Heart right ventricle (tissue), 16 donors: Measurements from ENCODE around the gene LINGO1. TPM values are rescaled to one million over a fixed set of nuclear protein-coding genes. Genes with fewer than 3 reads are reported as not detected.

ENCODE experiments used
- ATAC-seq, 8 donors: fragments of 200-7000 bp; cut with Tn5 transposase; one replicate each; pipeline ENCODE4 v1.9.1; 2020; ENCODE audit warnings: mild to moderate bottlenecking in 8 of 8, moderate library complexity in 8 of 8, moderate number of reproducible peaks in 1 of 8
- DNase-seq, 2 donors: peaks; one replicate each; pipeline ENCODE4 v3.0.0-alpha.2; 2020
- H3K27ac ChIP-seq, 10 donors: fragments of 200-600 bp; sonication (generic) in 2 of 10; one replicate each; pipeline versions ENCODE4 v1.5.0 to v1.8.0; 2020 to 2022; ENCODE audit warnings: mild to moderate bottlenecking in 3 of 10
- H3K27me3 ChIP-seq, 7 donors: fragments of 200-600 bp; one replicate each; pipeline ENCODE4 v1.8.0; 2021 to 2022; ENCODE audit warnings: mild to moderate bottlenecking in 2 of 7
- H3K36me3 ChIP-seq, 9 donors: fragments of 200-600 bp; sonication (generic) in 1 of 9; one replicate each; pipeline versions ENCODE4 v1.5.0 to v1.8.0; 2020 to 2022; ENCODE audit warnings: mild to moderate bottlenecking in 2 of 9
- H3K4me1 ChIP-seq, 9 donors: fragments of 200-600 bp; sonication (generic) in 1 of 9; one replicate each; pipeline versions ENCODE4 v1.5.0 to v1.8.0; 2020 to 2022; ENCODE audit warnings: mild to moderate bottlenecking in 4 of 9
- H3K4me3 ChIP-seq, 10 donors: fragments of 200-600 bp; sonication (generic) in 2 of 10; one replicate each; pipeline versions ENCODE4 v1.5.0 to v1.8.0; 2020 to 2022; ENCODE audit warnings: mild to moderate bottlenecking in 7 of 10, moderate library complexity in 2 of 10
- H3K9me3 ChIP-seq, 11 donors: fragments of 200-600 bp in 10 of 11; sonication (generic) in 2 of 11; one replicate each; pipeline versions ENCODE4 v1.5.0 to v1.8.0; 2013 to 2022; ENCODE audit warnings: mild to moderate bottlenecking in 2 of 11, control low read depth in 1 of 11, moderate library complexity in 1 of 11
- WGBS, 2 donors: extraction: QIAGEN DNeasy Blood & Tissue Kit; methylation state at CpG; one replicate each; pipeline ENCODE4 v1.1.7; 2013; ENCODE audit warnings: inconsistent platforms in 1 of 2; 5-methylcytosine and 5-hydroxymethylcytosine counted together
- intact Hi-C, 10 donors: fragments of 100-400 bp; cut with DNase I; formaldehyde crosslinking; loops; one replicate each; pipeline versions ENCODE4 v1.11.1 to v1.14.2; 2022
- polyA plus RNA-seq, 2 donors: library from polyadenylated mRNA; stranded (reverse); fragments of 200-250 nt; gene quantifications; one replicate each; pipeline ENCODE4 v1.2.3, GENCODE V29; 2013
- total RNA-seq, 10 donors: library from RNA; stranded (reverse); fragmentation: NEBNext Ultra II Directional in 3 of 10; extraction: Animal tissue kit (Norgen Biotek cat#: 25700) in 3 of 10; gene quantifications; one replicate each; pipeline versions ENCODE4 v1.2.1 to v1.2.4, GENCODE V29; 2021 to 2023
- TF ChIP-seq, protein P1 (sequence below), 9 donors: fragments of 200-600 bp; sonication (generic) in 2 of 9; IDR thresholded peaks; one replicate each; pipeline versions ENCODE4 v1.5.0 to v1.8.0; 2021 to 2022; ENCODE audit warnings: antibody characterized with exemption in 9 of 9, mild to moderate bottlenecking in 5 of 9, moderate library complexity in 1 of 9
- donor health status: Arrhythmogenic right ventricular cardiomyopathy.
- donor health status: ischemic (EF 13 %, LVEDD 7.1; RV severe dilation, severe dysfunction).
- donor health status: healthy with polysubstance abuse.
- donor health status: DM: no; HTN: yes; CAD: no.
- donor health status: DM: no; HTN: no; CAD: no.
- donor health status: ischemic (EF 25% LVEDD 6.9; RV normal size, moderate dysfunction).
- donor health status: ischemic (EF 25% LVEDD 5.7; RV mildly dilated, moderate dysfunction).
- donor health status: healthy.
- donor health status: DM: yes; HTN: yes; CAD: no.
- donor health status: Ischemic cardiomyopathy.
- donor health status: ischemic (EF 35%, LVEDD 5.7; RV mildly dilated, moderate dysfunction).
- donor health status: nonischemic (EF 11% LVEDD 7.7; RV severe dilation, severe dysfunction).
- donor health status: DM: yes; HTN: yes; CAD: no.
- donor health status: PGD.
- donor health status: ischemic (EF 29% LVEDD 5.4; RV normal size, mild dysfunction).
- donor health status: nonischemic (EF 23%, LVEDD 6.1; RV moderate dilation, normal function).

The LINGO1 gene
- total and polyA plus RNA-seq, 12 donors: 0.70 to 2.7 (median 1.3) TPM

- 84 to 86% methylated on average over 6 of the region's 6 CpGs for WGBS, 2 donors
- DNase-seq: no peak
Observed at GRCh38 chr15:77658304-77658703, 25.6 kb upstream of the LINGO1 start.

GRCh38 chr15:77657634-77658238, 25.0 kb upstream of the LINGO1 start:
- 72 to 75% methylated on average over 23 of the region's 23 CpGs for WGBS, 2 donors
- no peaks in the 10 kb centered on the region for H3K4me1 ChIP-seq
- no peak overlapping the region for H3K4me3 ChIP-seq
- no peak for DNase-seq
- intact Hi-C loops: loop anchor here in 3 of 10 donors (5.0 kb wide), 1 partner anchor 165 kb away; no protein-coding TSS in a partner anchor
- no peak overlapping the region for H3K27ac ChIP-seq
- no peak for ATAC-seq
- no peaks in the 10 kb centered on the region for H3K36me3 ChIP-seq
- peaks cover 0 to 53% (median 35%) of the 10 kb centered on the region in 7 donors for H3K27me3 ChIP-seq
- TF ChIP-seq, protein P1, sequence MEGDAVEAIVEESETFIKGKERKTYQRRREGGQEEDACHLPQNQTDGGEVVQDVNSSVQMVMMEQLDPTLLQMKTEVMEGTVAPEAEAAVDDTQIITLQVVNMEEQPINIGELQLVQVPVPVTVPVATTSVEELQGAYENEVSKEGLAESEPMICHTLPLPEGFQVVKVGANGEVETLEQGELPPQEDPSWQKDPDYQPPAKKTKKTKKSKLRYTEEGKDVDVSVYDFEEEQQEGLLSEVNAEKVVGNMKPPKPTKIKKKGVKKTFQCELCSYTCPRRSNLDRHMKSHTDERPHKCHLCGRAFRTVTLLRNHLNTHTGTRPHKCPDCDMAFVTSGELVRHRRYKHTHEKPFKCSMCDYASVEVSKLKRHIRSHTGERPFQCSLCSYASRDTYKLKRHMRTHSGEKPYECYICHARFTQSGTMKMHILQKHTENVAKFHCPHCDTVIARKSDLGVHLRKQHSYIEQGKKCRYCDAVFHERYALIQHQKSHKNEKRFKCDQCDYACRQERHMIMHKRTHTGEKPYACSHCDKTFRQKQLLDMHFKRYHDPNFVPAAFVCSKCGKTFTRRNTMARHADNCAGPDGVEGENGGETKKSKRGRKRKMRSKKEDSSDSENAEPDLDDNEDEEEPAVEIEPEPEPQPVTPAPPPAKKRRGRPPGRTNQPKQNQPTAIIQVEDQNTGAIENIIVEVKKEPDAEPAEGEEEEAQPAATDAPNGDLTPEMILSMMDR (IDR thresholded peaks at IDR 0.05): no peak
- peaks cover 0 to 9% (median 0%) of the 10 kb centered on the region in 11 donors for H3K9me3 ChIP-seq

More at GRCh38 chr15:77658304-77658703, 25.6 kb upstream of the LINGO1 start:
- no peak overlapping the region for H3K4me3 ChIP-seq
- peaks cover 0 to 9% (median 0%) of the 10 kb centered on the region in 11 donors for H3K9me3 ChIP-seq
- TF ChIP-seq, protein P1 (IDR thresholded peaks at IDR 0.05): no peak
- H3K4me1 ChIP-seq: no peaks in the 10 kb centered on the region
- intact Hi-C loops: loop anchor here in 3 of 10 donors (5.0 kb wide), 1 partner anchor 164 kb away; no protein-coding TSS in a partner anchor
- no peak overlapping the region for H3K27ac ChIP-seq
- no peaks in the 10 kb centered on the region for H3K36me3 ChIP-seq
- no peak for ATAC-seq
- peaks cover 0 to 50% (median 36%) of the 10 kb centered on the region in 7 donors for H3K27me3 ChIP-seq

DNA sequence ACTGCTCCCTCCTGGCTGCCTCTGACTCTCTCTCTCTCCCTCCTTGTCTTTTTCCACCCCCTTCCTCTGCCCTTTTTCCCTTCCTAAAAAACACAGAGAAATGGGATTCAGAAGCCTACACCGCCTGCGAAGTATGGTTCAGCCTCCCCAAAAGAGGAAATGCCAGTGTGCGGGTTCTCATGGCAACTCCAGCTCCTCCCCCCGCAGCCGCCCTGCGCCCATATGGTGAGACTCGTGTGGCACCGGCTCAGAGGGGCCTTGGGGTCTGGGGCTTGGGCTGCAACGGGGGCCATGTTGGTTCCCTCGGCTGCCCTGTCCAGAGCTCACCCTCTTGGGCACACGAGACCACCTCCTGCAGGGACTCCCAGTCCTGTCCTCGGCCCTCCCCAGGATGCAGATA, 23.6 kb upstream of the LINGO1 start:
- TF ChIP-seq, protein P1 (IDR thresholded peaks at IDR 0.05): no peak
- peak in 1 of 8 donors; percentile 42 for ATAC-seq
- no peak for DNase-seq
- intact Hi-C loops: loop anchor here in 3 of 10 donors (5.0 kb wide), 1 partner anchor 166 kb away; no protein-coding TSS in a partner anchor
- Histone ChIP-seq H3K9me3 (peaks cover 0 to 9% (median 0%) of the 10 kb centered on the region in 11 donors), H3K4me3 (no peak overlapping the region), H3K27ac (no peak overlapping the region), H3K4me1 (no peaks in the 10 kb centered on the region), H3K36me3 (no peaks in the 10 kb centered on the region), H3K27me3 (peaks cover 0 to 53% (median 28%) of the 10 kb centered on the region in 7 donors)
- 56 to 74% methylated on average over 12 of the region's 12 CpGs for WGBS, 2 donors

- Histone ChIP-seq H3K36me3 (no peaks in the 10 kb centered on the region), H3K27ac (no peak overlapping the region), H3K27me3 (peaks cover 0 to 53% (median 27%) of the 10 kb centered on the region in 7 donors), H3K9me3 (peaks cover 0 to 9% (median 0%) of the 10 kb centered on the region in 11 donors), H3K4me1 (no peaks in the 10 kb centered on the region), H3K4me3 (no peak overlapping the region)
- 16 to 27% methylated on average over 4 of the region's 4 CpGs for WGBS, 2 donors
- ATAC-seq (no peak), DNase-seq (no peak)
- TF ChIP-seq, protein P1 (IDR thresholded peaks at IDR 0.05): peak in 4 of 9 donors; percentile 11 to 28 (median 18)
- intact Hi-C loops: loop anchor here in 3 of 10 donors (5.0 kb wide), 1 partner anchor 167 kb away; no protein-coding TSS in a partner anchor
Observed at GRCh38 chr15:77654975-77655374, 22.3 kb upstream of the LINGO1 start.
